ENCODE results near the gene RAD50.

DNA sequence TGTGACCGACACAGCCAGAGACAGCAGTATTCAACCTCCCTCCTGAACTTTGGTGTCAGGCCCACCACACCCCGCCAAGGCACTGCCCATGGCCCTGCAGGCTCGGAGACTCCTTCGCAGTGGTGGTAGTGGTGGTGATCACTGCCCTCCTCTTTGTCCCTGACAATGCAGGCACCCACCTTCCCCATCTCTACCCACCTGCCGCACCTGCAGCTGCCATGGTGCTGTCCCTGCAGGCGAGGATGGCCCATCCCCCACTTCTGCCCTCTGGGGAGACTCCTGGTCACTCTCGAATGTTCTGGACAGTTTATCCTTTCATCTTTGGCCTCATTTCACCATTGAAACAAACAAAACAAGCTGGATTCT lies 112.7 kb downstream of the RAD50 start:
- TF ChIP-seq MXI1 (IDR thresholded peaks at IDR 0.05; ENCODE audit: borderline replicate concordance, low read depth, low read length), result no peak
- TF ChIP-seq, protein P1, sequence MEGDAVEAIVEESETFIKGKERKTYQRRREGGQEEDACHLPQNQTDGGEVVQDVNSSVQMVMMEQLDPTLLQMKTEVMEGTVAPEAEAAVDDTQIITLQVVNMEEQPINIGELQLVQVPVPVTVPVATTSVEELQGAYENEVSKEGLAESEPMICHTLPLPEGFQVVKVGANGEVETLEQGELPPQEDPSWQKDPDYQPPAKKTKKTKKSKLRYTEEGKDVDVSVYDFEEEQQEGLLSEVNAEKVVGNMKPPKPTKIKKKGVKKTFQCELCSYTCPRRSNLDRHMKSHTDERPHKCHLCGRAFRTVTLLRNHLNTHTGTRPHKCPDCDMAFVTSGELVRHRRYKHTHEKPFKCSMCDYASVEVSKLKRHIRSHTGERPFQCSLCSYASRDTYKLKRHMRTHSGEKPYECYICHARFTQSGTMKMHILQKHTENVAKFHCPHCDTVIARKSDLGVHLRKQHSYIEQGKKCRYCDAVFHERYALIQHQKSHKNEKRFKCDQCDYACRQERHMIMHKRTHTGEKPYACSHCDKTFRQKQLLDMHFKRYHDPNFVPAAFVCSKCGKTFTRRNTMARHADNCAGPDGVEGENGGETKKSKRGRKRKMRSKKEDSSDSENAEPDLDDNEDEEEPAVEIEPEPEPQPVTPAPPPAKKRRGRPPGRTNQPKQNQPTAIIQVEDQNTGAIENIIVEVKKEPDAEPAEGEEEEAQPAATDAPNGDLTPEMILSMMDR (conservative IDR thresholded peaks at IDR 0.05; ENCODE audit: low read depth, low read length), result no peak
- no peak for TF ChIP-seq MAFK (IDR thresholded peaks at IDR 0.05; ENCODE audit: low read depth, low read length)
- no peak for TF ChIP-seq NFE2L2 (IDR thresholded peaks at IDR 0.05; ENCODE audit: low read depth, low read length)
- TF ChIP-seq RAD21 (IDR thresholded peaks at IDR 0.05; ENCODE audit: low read length), result no peak
- TF ChIP-seq FOS (IDR thresholded peaks at IDR 0.05; ENCODE audit: low read depth, low read length), result no peak

Data from IMR-90 (cell line).